ENCODE measurements around the gene DYNC1I1.

DNA sequence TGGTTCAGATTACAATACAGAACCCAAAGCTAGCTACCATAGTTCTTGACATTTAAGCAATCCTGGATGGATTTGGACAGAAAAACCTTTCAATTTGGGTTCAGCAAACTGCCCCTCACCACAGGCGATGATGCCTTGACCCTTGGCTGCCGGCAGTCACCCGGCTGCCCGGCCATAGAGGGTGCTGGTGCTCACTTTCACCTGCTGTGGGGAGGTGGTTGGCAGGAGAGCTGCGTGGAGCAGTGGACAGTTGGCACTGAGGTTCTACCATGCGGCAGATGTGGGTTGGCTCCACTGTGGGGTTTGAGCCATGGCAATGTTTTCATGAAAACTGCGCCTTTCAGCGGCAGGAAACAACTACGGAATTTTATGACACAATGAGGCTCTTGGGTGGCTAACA is 99.5 kb downstream of the DYNC1I1 start:
- no peak for TF ChIP-seq POLR2AphosphoS5 (IDR thresholded peaks at IDR 0.05)
- TF ChIP-seq, protein P1, sequence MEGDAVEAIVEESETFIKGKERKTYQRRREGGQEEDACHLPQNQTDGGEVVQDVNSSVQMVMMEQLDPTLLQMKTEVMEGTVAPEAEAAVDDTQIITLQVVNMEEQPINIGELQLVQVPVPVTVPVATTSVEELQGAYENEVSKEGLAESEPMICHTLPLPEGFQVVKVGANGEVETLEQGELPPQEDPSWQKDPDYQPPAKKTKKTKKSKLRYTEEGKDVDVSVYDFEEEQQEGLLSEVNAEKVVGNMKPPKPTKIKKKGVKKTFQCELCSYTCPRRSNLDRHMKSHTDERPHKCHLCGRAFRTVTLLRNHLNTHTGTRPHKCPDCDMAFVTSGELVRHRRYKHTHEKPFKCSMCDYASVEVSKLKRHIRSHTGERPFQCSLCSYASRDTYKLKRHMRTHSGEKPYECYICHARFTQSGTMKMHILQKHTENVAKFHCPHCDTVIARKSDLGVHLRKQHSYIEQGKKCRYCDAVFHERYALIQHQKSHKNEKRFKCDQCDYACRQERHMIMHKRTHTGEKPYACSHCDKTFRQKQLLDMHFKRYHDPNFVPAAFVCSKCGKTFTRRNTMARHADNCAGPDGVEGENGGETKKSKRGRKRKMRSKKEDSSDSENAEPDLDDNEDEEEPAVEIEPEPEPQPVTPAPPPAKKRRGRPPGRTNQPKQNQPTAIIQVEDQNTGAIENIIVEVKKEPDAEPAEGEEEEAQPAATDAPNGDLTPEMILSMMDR (IDR thresholded peaks at IDR 0.05) = no peak
- TF ChIP-seq POLR2A (IDR thresholded peaks at IDR 0.05) = no peak
- TF ChIP-seq EP300 (IDR thresholded peaks at IDR 0.05) = no peak

All from upper lobe of left lung (tissue), 4 donors.